Type B pancreatic cell (in vitro differentiated cells): Measurements from ENCODE around the gene SMIM38. TPM values are rescaled to one million over a fixed set of nuclear protein-coding genes. Genes with fewer than 3 reads are reported as not detected.

Experiments used
- DNase-seq: peaks from one replicate; pipeline ENCODE4 v3.0.0; 2021; ENCODE audit warnings: mixed read lengths; ENCODE audit not compliant: unreplicated experiment; ENCODE audit errors: extremely low spot score
- H3K27ac Mint-ChIP-seq: 2 replicates; pipeline ENCODE4 v1.8.0; 2021; ENCODE audit warnings: mild to moderate bottlenecking, mixed read lengths
- H3K27me3 Mint-ChIP-seq: 2 replicates; pipeline ENCODE4 v1.8.0; 2021; ENCODE audit warnings: mixed read lengths
- H3K36me3 Mint-ChIP-seq: 2 replicates; pipeline ENCODE4 v1.8.0; 2021; ENCODE audit warnings: mixed read lengths
- H3K4me1 Mint-ChIP-seq: one replicate; pipeline ENCODE4 v1.8.0; 2021; ENCODE audit warnings: mixed read lengths; ENCODE audit not compliant: unreplicated experiment
- H3K4me3 Mint-ChIP-seq: 2 replicates; pipeline ENCODE4 v1.8.0; 2021; ENCODE audit warnings: mild to moderate bottlenecking, mixed read lengths
- H3K9me3 Mint-ChIP-seq: 2 replicates; pipeline ENCODE4 v1.8.0; 2021; ENCODE audit warnings: mixed read lengths
- total RNA-seq: library from RNA; stranded (reverse); gene quantifications from 2 replicates; pipeline ENCODE4 v1.2.1, GENCODE V29; 2021; ENCODE audit warnings: low replicate concordance
- TF ChIP-seq, protein P1 (sequence below): fragments of 200-600 bp; sonication (generic); conservative IDR thresholded peaks from 2 replicates; pipeline ENCODE4 v1.5.0; 2021; ENCODE audit warnings: antibody characterized with exemption, mild to moderate bottlenecking

The SMIM38 gene
- total RNA-seq, 1 donor from 2014 or later, result 5.3 TPM

DNA sequence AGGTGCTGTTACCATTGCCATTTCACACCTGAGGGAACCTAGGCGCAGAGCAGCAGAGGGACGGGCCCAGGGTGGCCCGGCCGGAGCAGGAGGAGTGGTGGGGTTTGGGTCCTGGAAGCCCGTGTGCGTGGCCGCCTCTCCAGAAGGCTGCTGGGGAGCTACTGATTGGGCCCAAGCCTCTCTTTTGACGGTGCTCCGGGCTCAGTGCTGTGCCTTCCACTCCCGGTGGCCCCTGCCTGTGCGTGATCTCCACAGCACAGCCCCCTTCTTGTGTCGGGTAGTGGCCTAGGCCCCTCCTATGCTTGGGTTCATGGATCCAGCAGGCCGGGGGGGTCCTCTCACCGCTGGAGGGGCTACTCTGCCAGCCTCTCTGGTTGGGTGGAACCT, 41.0 kb downstream of the SMIM38 start:
- no peak for DNase-seq
- TF ChIP-seq, protein P1, sequence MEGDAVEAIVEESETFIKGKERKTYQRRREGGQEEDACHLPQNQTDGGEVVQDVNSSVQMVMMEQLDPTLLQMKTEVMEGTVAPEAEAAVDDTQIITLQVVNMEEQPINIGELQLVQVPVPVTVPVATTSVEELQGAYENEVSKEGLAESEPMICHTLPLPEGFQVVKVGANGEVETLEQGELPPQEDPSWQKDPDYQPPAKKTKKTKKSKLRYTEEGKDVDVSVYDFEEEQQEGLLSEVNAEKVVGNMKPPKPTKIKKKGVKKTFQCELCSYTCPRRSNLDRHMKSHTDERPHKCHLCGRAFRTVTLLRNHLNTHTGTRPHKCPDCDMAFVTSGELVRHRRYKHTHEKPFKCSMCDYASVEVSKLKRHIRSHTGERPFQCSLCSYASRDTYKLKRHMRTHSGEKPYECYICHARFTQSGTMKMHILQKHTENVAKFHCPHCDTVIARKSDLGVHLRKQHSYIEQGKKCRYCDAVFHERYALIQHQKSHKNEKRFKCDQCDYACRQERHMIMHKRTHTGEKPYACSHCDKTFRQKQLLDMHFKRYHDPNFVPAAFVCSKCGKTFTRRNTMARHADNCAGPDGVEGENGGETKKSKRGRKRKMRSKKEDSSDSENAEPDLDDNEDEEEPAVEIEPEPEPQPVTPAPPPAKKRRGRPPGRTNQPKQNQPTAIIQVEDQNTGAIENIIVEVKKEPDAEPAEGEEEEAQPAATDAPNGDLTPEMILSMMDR, result no peak
- Mint-ChIP-seq H3K4me3 (no peak overlapping the region), H3K27me3 (peaks cover 4% of the 10 kb centered on the region), H3K4me1 (peaks cover 62% of the 10 kb centered on the region), H3K9me3 (peaks cover 6% of the 10 kb centered on the region), H3K36me3 (peaks cover 9% of the 10 kb centered on the region), H3K27ac (no peak overlapping the region)

DNA sequence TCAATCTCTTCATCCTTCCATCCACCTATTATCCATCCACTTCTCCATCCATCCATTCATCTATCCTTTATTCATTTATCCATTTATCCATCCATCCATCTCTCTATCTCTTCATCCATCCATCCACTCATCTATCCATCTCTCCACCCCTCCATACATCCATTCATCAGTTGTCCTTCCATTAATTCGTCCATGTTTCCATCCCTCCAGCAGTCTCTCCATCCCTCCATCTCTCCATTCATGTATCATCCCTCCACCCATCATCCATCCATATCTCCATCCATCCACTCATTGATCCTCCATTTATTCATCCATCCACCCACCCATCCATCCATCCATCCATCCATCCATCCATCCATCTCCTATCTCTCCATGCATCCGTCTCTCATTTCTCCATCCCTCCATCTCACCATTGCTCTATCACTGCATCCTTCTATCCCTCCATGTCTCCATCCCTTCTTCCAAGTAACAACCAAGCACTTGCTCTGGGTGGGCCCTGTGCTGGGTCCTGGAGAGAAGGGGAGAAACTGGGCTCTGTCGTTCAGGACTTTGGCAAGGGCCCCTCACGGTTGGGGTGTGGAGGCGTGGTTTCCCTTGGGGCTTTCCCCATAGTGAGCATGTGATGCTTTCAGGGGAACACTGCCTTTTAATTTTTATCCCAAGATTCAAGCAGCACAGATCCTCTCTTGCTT, 43.3 kb downstream of the SMIM38 start:
- H3K27ac Mint-ChIP-seq, result no peak overlapping the region
- no peak overlapping the region for H3K4me3 Mint-ChIP-seq
- DNase-seq, result no peak
- H3K9me3 Mint-ChIP-seq, result peaks cover 6% of the 10 kb centered on the region
- peaks cover 4% of the 10 kb centered on the region for H3K27me3 Mint-ChIP-seq
- TF ChIP-seq, protein P1, result no peak
- peaks cover 9% of the 10 kb centered on the region for H3K36me3 Mint-ChIP-seq
- peaks cover 45% of the 10 kb centered on the region for H3K4me1 Mint-ChIP-seq

DNA sequence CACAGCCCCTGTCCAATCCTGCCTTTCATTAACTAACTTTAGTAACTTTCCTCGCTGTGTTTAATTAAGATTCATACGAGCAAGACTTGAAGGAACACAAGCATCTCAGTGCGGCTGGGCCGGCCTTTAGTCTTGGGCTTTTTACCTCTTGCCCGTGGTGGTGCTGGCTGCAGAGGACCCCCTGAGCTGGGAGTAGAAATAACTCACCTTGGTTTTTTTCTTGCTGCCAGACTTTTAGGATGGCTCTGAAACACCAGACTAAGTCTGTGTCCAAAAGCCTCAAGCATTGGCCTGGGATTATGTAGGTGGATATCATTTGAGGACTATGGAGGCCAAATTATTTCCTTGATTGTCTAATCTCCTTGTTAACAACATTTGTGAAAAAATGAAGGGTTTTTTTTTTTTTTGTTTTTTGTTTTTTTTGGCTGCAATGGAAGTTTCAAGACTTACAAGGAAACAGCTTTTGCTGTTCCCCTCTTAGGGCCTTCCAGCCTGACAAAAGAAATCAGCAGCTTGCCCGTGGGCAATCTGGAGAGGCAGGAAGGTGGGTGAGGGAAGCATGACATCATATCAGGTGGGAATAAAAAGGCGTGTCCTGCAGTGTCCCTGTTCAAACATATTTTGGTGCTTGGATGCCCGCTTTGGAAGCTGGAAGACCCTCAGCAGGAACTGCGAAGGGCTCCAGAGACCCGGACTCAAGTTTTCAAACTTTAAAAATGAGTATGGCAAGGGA, 44.0 kb downstream of the SMIM38 start:
- Mint-ChIP-seq H3K27ac (peak overlapping the region; percentile 83), H3K27me3 (peaks cover 4% of the 10 kb centered on the region), H3K9me3 (no peaks in the 10 kb centered on the region), H3K4me3 (peak overlapping the region; percentile 39), H3K36me3 (peaks cover 4% of the 10 kb centered on the region), H3K4me1 (peaks cover 38% of the 10 kb centered on the region)
- TF ChIP-seq, protein P1, result no peak
- DNase-seq, result no peak

DNA sequence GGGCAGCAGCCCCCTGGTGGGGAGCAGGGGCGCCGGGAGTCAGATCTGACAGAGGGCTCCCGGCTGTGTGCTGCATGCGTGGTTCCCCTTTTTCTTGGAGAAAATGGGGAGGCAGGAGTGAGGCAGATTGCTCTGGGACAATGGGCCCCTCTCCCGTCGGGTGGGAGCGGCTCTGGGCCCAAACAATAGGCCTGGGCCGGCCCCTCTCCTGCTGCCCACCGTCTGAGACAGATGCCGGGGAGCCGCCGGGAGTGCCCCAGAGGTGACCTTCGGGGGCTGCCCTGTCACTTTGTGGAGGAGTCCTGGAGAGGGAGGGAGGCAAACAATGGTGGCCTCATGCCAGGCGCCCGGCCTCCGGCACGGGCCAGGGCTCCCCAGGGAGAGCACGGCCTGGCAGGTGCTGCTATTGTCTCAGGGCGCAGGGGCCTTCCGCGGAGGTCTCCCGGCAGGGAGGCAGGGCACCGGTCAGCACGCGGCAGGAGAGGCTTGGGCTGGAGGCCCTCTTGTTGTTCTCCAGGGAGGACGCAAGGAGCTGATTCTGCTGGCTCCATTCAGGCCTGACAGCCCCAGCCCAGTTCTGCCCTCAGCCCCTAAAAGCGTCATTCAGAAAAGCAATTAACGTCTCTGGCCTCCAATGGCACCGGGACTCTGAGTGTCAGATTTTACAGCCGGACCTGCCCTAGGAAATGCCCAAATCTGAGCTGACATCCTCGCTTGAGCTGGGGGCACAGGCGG, 44.8 kb downstream of the SMIM38 start:
- Mint-ChIP-seq H3K9me3 (no peaks in the 10 kb centered on the region), H3K4me3 (no peak overlapping the region), H3K36me3 (peaks cover 4% of the 10 kb centered on the region), H3K27ac (peak overlapping the region; percentile 83), H3K4me1 (peaks cover 32% of the 10 kb centered on the region), H3K27me3 (peaks cover 4% of the 10 kb centered on the region)
- DNase-seq, result no peak
- TF ChIP-seq, protein P1, result no peak

DNA sequence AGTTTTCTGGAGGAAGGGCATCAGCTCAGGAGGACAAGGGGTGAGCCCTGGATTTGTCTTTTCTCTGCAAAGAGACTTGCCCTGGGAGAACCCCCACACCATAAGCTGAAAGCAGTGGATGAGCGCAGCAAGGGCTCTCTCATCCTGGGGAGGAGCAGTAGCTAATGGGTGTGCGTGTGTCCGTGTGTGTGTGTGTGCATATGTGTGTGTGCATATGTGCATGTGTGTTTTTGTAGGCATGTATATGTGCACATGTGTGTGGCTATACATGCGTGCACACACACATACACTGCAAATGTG, 45.3 kb downstream of the SMIM38 start:
- Mint-ChIP-seq H3K9me3 (no peaks in the 10 kb centered on the region), H3K4me3 (no peak overlapping the region), H3K36me3 (peaks cover 4% of the 10 kb centered on the region), H3K27me3 (peaks cover 4% of the 10 kb centered on the region), H3K27ac (no peak overlapping the region), H3K4me1 (peaks cover 34% of the 10 kb centered on the region)
- no peak for DNase-seq
- TF ChIP-seq, protein P1, result no peak
